C4-2B (cell line): Measurements from ENCODE around the gene TMEM178B.

Source experiments
- ZFX ChIP-seq: fragments of 450-650 bp; IDR thresholded peaks from 2 replicates; pipeline ENCODE4 v1.6.1; 2017
- TF ChIP-seq, protein P1 (sequence below): fragments of 450-650 bp; conservative IDR thresholded peaks from 2 replicates; pipeline ENCODE4 v1.5.1; 2017; ENCODE audit warnings: mild to moderate bottlenecking

DNA sequence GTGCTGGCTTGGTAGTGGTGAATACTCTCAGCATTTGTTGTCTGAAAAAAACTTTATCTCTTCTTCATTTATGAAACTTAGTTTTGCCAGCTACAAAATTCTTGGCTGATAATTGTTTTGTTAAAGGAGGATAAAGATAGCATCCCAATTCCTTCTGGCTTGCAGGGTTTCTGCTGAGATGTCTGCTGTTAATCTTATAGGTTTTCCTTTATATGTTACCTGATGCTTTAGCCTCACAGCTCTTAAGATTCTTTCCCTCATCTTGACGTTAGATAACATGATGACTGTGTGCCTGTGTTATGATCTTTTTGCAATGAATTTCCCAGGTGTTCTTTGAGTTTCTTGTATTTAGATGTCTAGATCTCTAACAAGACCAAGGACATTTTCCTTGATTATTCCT is 49.2 kb upstream of the TMEM178B start:
- TF ChIP-seq, protein P1, sequence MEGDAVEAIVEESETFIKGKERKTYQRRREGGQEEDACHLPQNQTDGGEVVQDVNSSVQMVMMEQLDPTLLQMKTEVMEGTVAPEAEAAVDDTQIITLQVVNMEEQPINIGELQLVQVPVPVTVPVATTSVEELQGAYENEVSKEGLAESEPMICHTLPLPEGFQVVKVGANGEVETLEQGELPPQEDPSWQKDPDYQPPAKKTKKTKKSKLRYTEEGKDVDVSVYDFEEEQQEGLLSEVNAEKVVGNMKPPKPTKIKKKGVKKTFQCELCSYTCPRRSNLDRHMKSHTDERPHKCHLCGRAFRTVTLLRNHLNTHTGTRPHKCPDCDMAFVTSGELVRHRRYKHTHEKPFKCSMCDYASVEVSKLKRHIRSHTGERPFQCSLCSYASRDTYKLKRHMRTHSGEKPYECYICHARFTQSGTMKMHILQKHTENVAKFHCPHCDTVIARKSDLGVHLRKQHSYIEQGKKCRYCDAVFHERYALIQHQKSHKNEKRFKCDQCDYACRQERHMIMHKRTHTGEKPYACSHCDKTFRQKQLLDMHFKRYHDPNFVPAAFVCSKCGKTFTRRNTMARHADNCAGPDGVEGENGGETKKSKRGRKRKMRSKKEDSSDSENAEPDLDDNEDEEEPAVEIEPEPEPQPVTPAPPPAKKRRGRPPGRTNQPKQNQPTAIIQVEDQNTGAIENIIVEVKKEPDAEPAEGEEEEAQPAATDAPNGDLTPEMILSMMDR = no peak
- no peak for TF ChIP-seq ZFX
